Ishikawa (cell line): ENCODE results near the gene NTRK1.

Experiments used
- CEBPB ChIP-seq: IDR thresholded peaks from 2 replicates; pipeline ENCODE4 v1.6.1; 2012
- CREB1 ChIP-seq: IDR thresholded peaks from 2 replicates; pipeline ENCODE4 v1.6.1; 2012; ENCODE audit warnings: low read depth
- EGR1 ChIP-seq: IDR thresholded peaks from 2 replicates; pipeline ENCODE4 v1.6.1; 2012
- FOXM1 ChIP-seq: IDR thresholded peaks from 2 replicates; pipeline ENCODE4 v1.6.1; 2012; ENCODE audit warnings: low read depth, borderline replicate concordance
- NFIC ChIP-seq: IDR thresholded peaks from 2 replicates; pipeline ENCODE4 v1.6.1; 2012
- RAD21 ChIP-seq: IDR thresholded peaks from 2 replicates; pipeline ENCODE4 v1.6.1; 2012; ENCODE audit warnings: low read depth
- TAF1 ChIP-seq: IDR thresholded peaks from 2 replicates; pipeline ENCODE4 v1.6.1; 2012; ENCODE audit warnings: low read depth, mild to moderate bottlenecking
- ZBTB7A ChIP-seq: IDR thresholded peaks from 2 replicates; pipeline ENCODE4 v1.6.1; 2012; ENCODE audit warnings: low read depth
- TF ChIP-seq, protein P1 (sequence below): IDR thresholded peaks from 2 replicates; pipeline ENCODE4 v1.6.1; 2012
- TF ChIP-seq, protein P2 (sequence below): IDR thresholded peaks from 2 replicates; pipeline ENCODE4 v1.6.1; 2012; ENCODE audit warnings: low read depth, mild to moderate bottlenecking
- TF ChIP-seq, protein P3 (sequence below): IDR thresholded peaks from 2 replicates; pipeline ENCODE4 v1.6.1; 2012

DNA sequence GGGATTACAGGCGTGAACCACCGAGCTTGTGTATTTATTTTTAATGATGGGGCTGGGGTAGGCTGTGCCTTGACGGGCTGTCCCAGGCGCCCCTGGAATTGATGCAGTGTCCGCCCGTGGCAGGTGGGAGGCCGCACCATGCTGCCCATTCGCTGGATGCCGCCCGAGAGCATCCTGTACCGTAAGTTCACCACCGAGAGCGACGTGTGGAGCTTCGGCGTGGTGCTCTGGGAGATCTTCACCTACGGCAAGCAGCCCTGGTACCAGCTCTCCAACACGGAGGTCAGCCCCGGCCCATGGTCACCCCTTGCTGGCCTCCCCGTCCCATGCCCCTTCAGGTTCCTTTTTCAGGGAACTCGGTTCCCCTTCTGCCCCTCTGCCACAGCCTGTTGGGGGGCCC lies 19.2 kb downstream of the NTRK1 start:
- TF ChIP-seq, protein P1, sequence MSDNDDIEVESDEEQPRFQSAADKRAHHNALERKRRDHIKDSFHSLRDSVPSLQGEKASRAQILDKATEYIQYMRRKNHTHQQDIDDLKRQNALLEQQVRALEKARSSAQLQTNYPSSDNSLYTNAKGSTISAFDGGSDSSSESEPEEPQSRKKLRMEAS = no peak
- no peak for TF ChIP-seq CREB1
- no peak for TF ChIP-seq ZBTB7A
- no peak for TF ChIP-seq CEBPB
- TF ChIP-seq NFIC = no peak
- TF ChIP-seq EGR1 = no peak
- TF ChIP-seq, protein P2, sequence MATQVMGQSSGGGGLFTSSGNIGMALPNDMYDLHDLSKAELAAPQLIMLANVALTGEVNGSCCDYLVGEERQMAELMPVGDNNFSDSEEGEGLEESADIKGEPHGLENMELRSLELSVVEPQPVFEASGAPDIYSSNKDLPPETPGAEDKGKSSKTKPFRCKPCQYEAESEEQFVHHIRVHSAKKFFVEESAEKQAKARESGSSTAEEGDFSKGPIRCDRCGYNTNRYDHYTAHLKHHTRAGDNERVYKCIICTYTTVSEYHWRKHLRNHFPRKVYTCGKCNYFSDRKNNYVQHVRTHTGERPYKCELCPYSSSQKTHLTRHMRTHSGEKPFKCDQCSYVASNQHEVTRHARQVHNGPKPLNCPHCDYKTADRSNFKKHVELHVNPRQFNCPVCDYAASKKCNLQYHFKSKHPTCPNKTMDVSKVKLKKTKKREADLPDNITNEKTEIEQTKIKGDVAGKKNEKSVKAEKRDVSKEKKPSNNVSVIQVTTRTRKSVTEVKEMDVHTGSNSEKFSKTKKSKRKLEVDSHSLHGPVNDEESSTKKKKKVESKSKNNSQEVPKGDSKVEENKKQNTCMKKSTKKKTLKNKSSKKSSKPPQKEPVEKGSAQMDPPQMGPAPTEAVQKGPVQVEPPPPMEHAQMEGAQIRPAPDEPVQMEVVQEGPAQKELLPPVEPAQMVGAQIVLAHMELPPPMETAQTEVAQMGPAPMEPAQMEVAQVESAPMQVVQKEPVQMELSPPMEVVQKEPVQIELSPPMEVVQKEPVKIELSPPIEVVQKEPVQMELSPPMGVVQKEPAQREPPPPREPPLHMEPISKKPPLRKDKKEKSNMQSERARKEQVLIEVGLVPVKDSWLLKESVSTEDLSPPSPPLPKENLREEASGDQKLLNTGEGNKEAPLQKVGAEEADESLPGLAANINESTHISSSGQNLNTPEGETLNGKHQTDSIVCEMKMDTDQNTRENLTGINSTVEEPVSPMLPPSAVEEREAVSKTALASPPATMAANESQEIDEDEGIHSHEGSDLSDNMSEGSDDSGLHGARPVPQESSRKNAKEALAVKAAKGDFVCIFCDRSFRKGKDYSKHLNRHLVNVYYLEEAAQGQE = no peak
- TF ChIP-seq, protein P3, sequence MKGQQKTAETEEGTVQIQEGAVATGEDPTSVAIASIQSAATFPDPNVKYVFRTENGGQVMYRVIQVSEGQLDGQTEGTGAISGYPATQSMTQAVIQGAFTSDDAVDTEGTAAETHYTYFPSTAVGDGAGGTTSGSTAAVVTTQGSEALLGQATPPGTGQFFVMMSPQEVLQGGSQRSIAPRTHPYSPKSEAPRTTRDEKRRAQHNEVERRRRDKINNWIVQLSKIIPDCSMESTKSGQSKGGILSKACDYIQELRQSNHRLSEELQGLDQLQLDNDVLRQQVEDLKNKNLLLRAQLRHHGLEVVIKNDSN = no peak
- TF ChIP-seq TAF1 = no peak
- TF ChIP-seq RAD21 = no peak
- no peak for TF ChIP-seq FOXM1
